IMR-90 (cell line): ENCODE measurements around the gene GIT2. TPM values are rescaled to one million over a fixed set of nuclear protein-coding genes. Genes with fewer than 3 reads are reported as not detected.

Experiments used
- ATAC-seq: fragments of 200-7000 bp; cut with Tn5 transposase; 2 replicates; pipeline ENCODE4 v1.9.1; 2020; ENCODE audit warnings: low read depth, mild to moderate bottlenecking, moderate library complexity
- BruUV-seq: library from RNA; stranded (reverse); fragments of 400-500 nt; replicated peaks from 2 replicates; lab custom pipeline; 2021; lab: Mats Ljungman, UMichigan
- CTCF ChIA-PET: fragments of 300-600 bp; formaldehyde crosslinking; extraction: SDS; loops from one replicate; lab custom pipeline; 2021; ENCODE audit warnings: antibody characterized with exemption; lab: Yijun Ruan, JAX
- POLR2A ChIA-PET: fragments of 300-600 bp; sonication (Branson Sonifier 250); formaldehyde crosslinking; loops from one replicate; lab custom pipeline; 2022; ENCODE audit warnings: antibody characterized with exemption; ENCODE audit not compliant: unreplicated experiment; lab: Charles Lee
- DNase-seq: peaks from one replicate; pipeline ENCODE4 v3.0.0; 2013
- H2AFZ ChIP-seq: replicated peaks from 2 replicates; pipeline ENCODE3; 2013; ENCODE audit warnings: low read length, mild to moderate bottlenecking; ENCODE audit not compliant: poor library complexity
- H2AK5ac ChIP-seq: 2 replicates; pipeline ENCODE4 v1.6.1; 2013; ENCODE audit warnings: low read depth, low read length, inconsistent platforms
- H2AK9ac ChIP-seq: replicated peaks from 2 replicates; pipeline ENCODE3; 2013; ENCODE audit warnings: mild to moderate bottlenecking, low read depth, low read length, moderate library complexity; ENCODE audit not compliant: poor library complexity
- H2BK120ac ChIP-seq: 2 replicates; pipeline ENCODE4 v1.6.1; 2013; ENCODE audit warnings: low read depth, low read length, inconsistent platforms
- H2BK15ac ChIP-seq: 3 replicates; pipeline ENCODE4 v1.6.1; 2013; ENCODE audit warnings: low read depth, low read length, inconsistent platforms
- H2BK20ac ChIP-seq: 2 replicates; pipeline ENCODE4 v1.6.1; 2013; ENCODE audit warnings: low read depth, mild to moderate bottlenecking, inconsistent platforms, low read length, moderate library complexity
- H2BK5ac ChIP-seq: 2 replicates; pipeline ENCODE4 v1.6.1; 2013; ENCODE audit warnings: mild to moderate bottlenecking, low read depth, low read length, inconsistent platforms; ENCODE audit not compliant: poor library complexity, severe bottlenecking
- H3K14ac ChIP-seq: replicated peaks from 2 replicates; pipeline ENCODE4 v1.6.1; 2013; ENCODE audit warnings: low read depth, low read length, inconsistent platforms
- H3K18ac ChIP-seq: 2 replicates; pipeline ENCODE4 v1.6.1; 2013; ENCODE audit warnings: low read depth, low read length, control low read depth
- H3K23ac ChIP-seq: 2 replicates; pipeline ENCODE4 v1.6.1; 2013; ENCODE audit warnings: low read depth, low read length, inconsistent platforms
- H3K27ac ChIP-seq: 2 replicates; pipeline ENCODE4 v1.5.1; 2013; ENCODE audit warnings: mild to moderate bottlenecking, control low read depth, low read length; ENCODE audit not compliant: insufficient read depth
- H3K27me3 ChIP-seq: 2 replicates; pipeline ENCODE4 v1.6.1; 2013; ENCODE audit warnings: low read length; ENCODE audit not compliant: control insufficient read depth, insufficient read depth
- H3K36me3 ChIP-seq: 2 replicates; pipeline ENCODE4 v1.6.1; 2013; ENCODE audit warnings: low read length, mixed read lengths; ENCODE audit not compliant: control insufficient read depth, insufficient read depth
- H3K4ac ChIP-seq: 2 replicates; pipeline ENCODE4 v1.6.1; 2013; ENCODE audit warnings: low read depth, low read length, inconsistent platforms
- H3K4me1 ChIP-seq: 2 replicates; pipeline ENCODE4 v1.6.1; 2013; ENCODE audit warnings: low read length, mixed read lengths; ENCODE audit not compliant: control insufficient read depth, insufficient read depth
- H3K4me2 ChIP-seq: 2 replicates; pipeline ENCODE4 v1.6.1; 2013; ENCODE audit warnings: low read depth, mild to moderate bottlenecking, control low read depth, low read length, moderate library complexity
- H3K4me3 ChIP-seq: 2 replicates; pipeline ENCODE4 v1.5.1; 2013; ENCODE audit warnings: low read depth, mild to moderate bottlenecking, control low read depth, low read length, moderate library complexity; ENCODE audit not compliant: insufficient read depth
- H3K56ac ChIP-seq: 2 replicates; pipeline ENCODE4 v1.6.1; 2013; ENCODE audit warnings: low read length, inconsistent platforms; ENCODE audit not compliant: insufficient read depth; ENCODE audit errors: extremely low read depth
- H3K79me1 ChIP-seq, 2 experiments: 2 replicates each; pipeline ENCODE4 v1.6.1; 2013; ENCODE audit warnings: low read length in 2 of 2, inconsistent platforms in 1 of 2, low read depth in 1 of 2
- H3K9ac ChIP-seq: 2 replicates; pipeline ENCODE4 v1.6.1; 2013; ENCODE audit warnings: low read depth, low read length, control low read depth
- H3K9me1 ChIP-seq: 2 replicates; pipeline ENCODE4 v1.6.1; 2013; ENCODE audit warnings: low read length, inconsistent platforms; ENCODE audit not compliant: insufficient read depth
- H3K9me3 ChIP-seq: 2 replicates; pipeline ENCODE4 v1.6.1; 2013; ENCODE audit warnings: low read length; ENCODE audit not compliant: control insufficient read depth, insufficient read depth
- H4K20me1 ChIP-seq: 2 replicates; pipeline ENCODE4 v1.6.1; 2013; ENCODE audit warnings: low read length, inconsistent platforms; ENCODE audit not compliant: insufficient read depth
- H4K5ac ChIP-seq: 2 replicates; pipeline ENCODE4 v1.6.1; 2013; ENCODE audit warnings: mild to moderate bottlenecking, low read depth, low read length, control low read depth
- H4K8ac ChIP-seq, 2 experiments: 2 replicates each; pipeline ENCODE4 v1.6.1; 2013; ENCODE audit warnings: low read depth in 2 of 2, low read length in 2 of 2, control low read depth in 1 of 2, inconsistent platforms in 1 of 2
- H4K91ac ChIP-seq: 2 replicates; pipeline ENCODE4 v1.6.1; 2013; ENCODE audit warnings: low read depth, low read length, inconsistent platforms; ENCODE audit not compliant: insufficient read depth
- CTCF ChIP-seq: conservative IDR thresholded peaks from 2 replicates; pipeline ENCODE4 v1.5.1; 2012; ENCODE audit warnings: mild to moderate bottlenecking, low read depth, low read length, improper control_type of control experiment
- NFE2L2 ChIP-seq: fragments of 150-350 bp; IDR thresholded peaks from 2 replicates; pipeline ENCODE4 v1.6.1; 2016; ENCODE audit warnings: low read depth, mild to moderate bottlenecking, low read length
- POLR2A ChIP-seq: IDR thresholded peaks from 2 replicates; pipeline ENCODE4 v1.6.1; 2012; ENCODE audit warnings: mild to moderate bottlenecking, low read depth, low read length
- RAD21 ChIP-seq: IDR thresholded peaks from 2 replicates; pipeline ENCODE4 v1.6.1; 2012; ENCODE audit warnings: low read length, improper control_type of control experiment
- SMC3 ChIP-seq: fragments of 150-350 bp; IDR thresholded peaks from 2 replicates; pipeline ENCODE4 v1.6.1; 2016; ENCODE audit warnings: low read depth, mild to moderate bottlenecking, antibody characterized with exemption, low read length, moderate library complexity
- WGBS, 2 experiments: methylation state at CpG; one replicate each; pipeline versions ENCODE4 v1.1.5 to v1.1.7; 2013; ENCODE audit warnings: missing lambda C conversion rate in 2 of 2; ENCODE audit not compliant: insufficient read length in 1 of 2; ENCODE audit errors: extremely low coverage in 2 of 2; 5-methylcytosine and 5-hydroxymethylcytosine counted together
- dilution Hi-C: fragments of 300-500 bp; cut with HindIII; formaldehyde crosslinking; loops from one replicate; pipeline ENCODE4 v1.14.3; 2018; ENCODE audit warnings: low sequenced_read_pairs; ENCODE audit not compliant: unreplicated experiment
- in situ Hi-C: fragments of 300-500 bp; cut with MboI; formaldehyde crosslinking; loops from 3 replicates; pipeline ENCODE4 v1.14.3; 2019; ENCODE audit warnings: low sequenced_read_pairs, inconsistent platforms, mixed read lengths
- intact Hi-C: fragments of 100-400 bp; cut with micrococcal nuclease; formaldehyde crosslinking; loops from 2 replicates; pipeline ENCODE4 v1.10.0; 2022
- polyA plus RNA-seq, 3 experiments: library from polyadenylated mRNA; depleted of rRNA; stranded (reverse); fragments of >200 nt; gene quantifications; 2 replicates each; pipeline ENCODE4 v1.2.3, GENCODE V29; 2012; ENCODE audit warnings: low replicate concordance in 1 of 3
- total RNA-seq: library from RNA; depleted of rRNA; stranded (reverse); fragments of >200 nt; gene quantifications from 2 replicates; pipeline ENCODE4 v1.2.3, GENCODE V29; 2012

The GIT2 gene
- total and polyA plus RNA-seq, 2 of the 4 experiments (the other 2 are of a cell fraction) = 48.0 to 71.9 TPM

- Histone ChIP-seq H4K5ac (no peak overlapping the region), H3K9me1 (no peaks in the 10 kb centered on the region), H2AK5ac (no peak overlapping the region), H3K79me1 (no peaks in the 10 kb centered on the region), H2AK9ac (peak overlapping the region; percentile 57), H3K27me3 (no peaks in the 10 kb centered on the region), H3K56ac (no peak overlapping the region), H3K4ac (no peak overlapping the region), H2BK120ac (no peak overlapping the region), H4K8ac (no peak overlapping the region), H4K20me1 (no peaks in the 10 kb centered on the region), H2BK15ac (no peak overlapping the region), H2BK5ac (no peak overlapping the region), H3K36me3 (peaks cover 32% of the 10 kb centered on the region), H3K4me1 (no peaks in the 10 kb centered on the region; the same call in 1 of the 2 replicates), H3K9me3 (no peaks in the 10 kb centered on the region), H3K23ac (no peak overlapping the region), H4K91ac (no peak overlapping the region), H3K14ac (no peak overlapping the region), H2BK20ac (no peak overlapping the region), H3K18ac (no peak overlapping the region), H3K4me2 (no peak overlapping the region), H3K27ac (no peak overlapping the region), H3K9ac (no peak overlapping the region), H3K4me3 (no peak overlapping the region), H2AFZ (no peak overlapping the region)
- DNase-seq (peak; percentile 41), ATAC-seq (peak; percentile 78)
- in situ Hi-C loops = no loop called here
- TF ChIP-seq NFE2L2 (no peak), POLR2A (no peak), SMC3 (peak; percentile 66), RAD21 (peak; percentile 51), CTCF (peak; percentile 54)
- BruUV-seq = no TSS peak
- 100% methylated on average over 1 of the region's 8 CpGs; no CpG with 5 or more reads in 1 of the 2 experiments for WGBS, 2 experiments
- ChIA-PET CTCF (interaction anchor here (0.6 to 0.9 kb wide), 2 partner anchors 68 to 74 kb away, joined by 3 to 4 read pairs; no protein-coding TSS in a partner anchor), POLR2A (no interaction called here)
- dilution Hi-C loops = no loop called here
- intact Hi-C loops = loop anchor here (2.0 kb wide), 1 partner anchor 75 kb away; no protein-coding TSS in a partner anchor
These were observed 68.5 kb downstream of the GIT2 start for GRCh38 chr12:109927622-109928021.
